Cardiac muscle cell (in vitro differentiated cells and primary cell): Measurements from ENCODE around the gene SEMA5A. TPM values are rescaled to one million over a fixed set of nuclear protein-coding genes. Genes with fewer than 3 reads are reported as not detected.

ENCODE experiments used
- DNase-seq, 2 donors: peaks; one replicate each; pipeline versions ENCODE4 v3.0.0 to v3.0.0-alpha.2; 2010 to 2017; ENCODE audit warnings: low read depth in 1 of 2, low spot score in 1 of 2
- H3K27ac ChIP-seq: fragments of 200-600 bp; sonication (generic); 2 replicates; pipeline ENCODE4 v1.5.1; 2016
- H3K27me3 ChIP-seq: fragments of 200-600 bp; sonication (generic); 2 replicates; pipeline ENCODE4 v1.6.0; 2016; ENCODE audit warnings: control low read depth
- H3K36me3 ChIP-seq: fragments of 200-600 bp; sonication (generic); 2 replicates; pipeline ENCODE4 v1.5.1; 2016; ENCODE audit warnings: control low read depth
- H3K4me1 ChIP-seq: fragments of 200-600 bp; sonication (generic); 2 replicates; pipeline ENCODE4 v1.8.1; 2017; ENCODE audit warnings: low read depth, mild to moderate bottlenecking, mixed run types
- H3K4me3 ChIP-seq: fragments of 200-600 bp; sonication (generic); 2 replicates; pipeline ENCODE4 v1.5.1; 2016; ENCODE audit warnings: mild to moderate bottlenecking
- H3K9me3 ChIP-seq: fragments of 200-600 bp; sonication (generic); 2 replicates; pipeline ENCODE4 v1.5.1; 2017; ENCODE audit warnings: low read depth, mild to moderate bottlenecking, control low read depth
- CTCF ChIP-seq: IDR thresholded peaks from 2 replicates; pipeline ENCODE4 v1.5.1; 2012; ENCODE audit warnings: low read depth, mild to moderate bottlenecking, low read length
- polyA plus RNA-seq: library from polyadenylated mRNA; unstranded; fragments of >200 nt; fragmentation: Nextera tagmentation; extraction: Ambion mirVana; gene quantifications from 2 replicates; pipeline ENCODE4 v1.2.1, GENCODE V29; 2016
- total RNA-seq: library from RNA; depleted of rRNA; stranded (reverse); fragments of >200 nt; gene quantifications from 2 replicates; pipeline ENCODE4 v1.2.3, GENCODE V29; 2016

SEMA5A gene
- total and polyA plus RNA-seq, 2 experiments from 2014 or later, result 15.7 to 16.6 TPM

GRCh38 chr5:9284781-9285307, 261.0 kb downstream of the SEMA5A start:
- TF ChIP-seq CTCF, result no peak
- H3K27me3 ChIP-seq, result no peaks in the 10 kb centered on the region
- DNase-seq, result peak; percentile 29 to 66
- no peak overlapping the region for H3K4me3 ChIP-seq
- H3K9me3 ChIP-seq, result no peaks in the 10 kb centered on the region
- no peaks in the 10 kb centered on the region for H3K36me3 ChIP-seq
- H3K27ac ChIP-seq, result peak overlapping the region; percentile 76
- peaks cover 17% of the 10 kb centered on the region for H3K4me1 ChIP-seq

GRCh38 chr5:9284272-9284671, 261.6 kb downstream of the SEMA5A start:
- H3K4me3 ChIP-seq, result no peak overlapping the region
- no peaks in the 10 kb centered on the region for H3K27me3 ChIP-seq
- H3K36me3 ChIP-seq, result no peaks in the 10 kb centered on the region
- peak overlapping the region; percentile 76 for H3K27ac ChIP-seq
- H3K4me1 ChIP-seq, result peaks cover 17% of the 10 kb centered on the region
- no peak for DNase-seq
- no peak for TF ChIP-seq CTCF
- H3K9me3 ChIP-seq, result no peaks in the 10 kb centered on the region

GRCh38 chr5:9283473-9283872, 262.4 kb downstream of the SEMA5A start:
- no peak overlapping the region for H3K4me3 ChIP-seq
- H3K27me3 ChIP-seq, result no peaks in the 10 kb centered on the region
- no peak for TF ChIP-seq CTCF
- H3K9me3 ChIP-seq, result no peaks in the 10 kb centered on the region
- H3K27ac ChIP-seq, result no peak overlapping the region
- DNase-seq, result no peak
- no peaks in the 10 kb centered on the region for H3K36me3 ChIP-seq
- H3K4me1 ChIP-seq, result peaks cover 17% of the 10 kb centered on the region

GRCh38 chr5:9283021-9283420, 262.9 kb downstream of the SEMA5A start:
- no peak overlapping the region for H3K27ac ChIP-seq
- no peak overlapping the region for H3K4me3 ChIP-seq
- DNase-seq, result no peak
- no peak for TF ChIP-seq CTCF
- H3K36me3 ChIP-seq, result no peaks in the 10 kb centered on the region
- H3K9me3 ChIP-seq, result no peaks in the 10 kb centered on the region
- peaks cover 17% of the 10 kb centered on the region for H3K4me1 ChIP-seq
- no peaks in the 10 kb centered on the region for H3K27me3 ChIP-seq

- Histone ChIP-seq H3K4me1 (peaks cover 17% of the 10 kb centered on the region), H3K27ac (no peak overlapping the region), H3K4me3 (no peak overlapping the region), H3K27me3 (no peaks in the 10 kb centered on the region), H3K9me3 (no peaks in the 10 kb centered on the region), H3K36me3 (no peaks in the 10 kb centered on the region)
- no peak for TF ChIP-seq CTCF
- DNase-seq, result no peak
Measured at GRCh38 chr5:9282211-9282610, 263.7 kb downstream of the SEMA5A start.

GRCh38 chr5:9279774-9280173, 266.1 kb downstream of the SEMA5A start:
- Histone ChIP-seq H3K9me3 (no peaks in the 10 kb centered on the region), H3K4me1 (peaks cover 8% of the 10 kb centered on the region), H3K4me3 (no peak overlapping the region), H3K27me3 (no peaks in the 10 kb centered on the region), H3K27ac (no peak overlapping the region), H3K36me3 (no peaks in the 10 kb centered on the region)
- no peak for DNase-seq
- no peak for TF ChIP-seq CTCF
